ENCODE measurements around the gene TALDO1. TPM values are rescaled to one million over a fixed set of nuclear protein-coding genes. Genes with fewer than 3 reads are reported as not detected.

The TALDO1 gene
- total RNA-seq, 1 donor from 2014 or later = 155 TPM

GRCh38 chr11:808427-809286 lies 61.4 kb downstream of the TALDO1 start:
- Mint-ChIP-seq H3K9me3 (ENCODE audit: unreplicated experiment) (no peaks in the 10 kb centered on the region), H3K36me3 (ENCODE audit: low read depth, unreplicated experiment) (peaks cover 14% of the 10 kb centered on the region), H3K27me3 (ENCODE audit: low read depth, unreplicated experiment) (no peaks in the 10 kb centered on the region), H3K27ac (ENCODE audit: unreplicated experiment) (peak overlapping the region; percentile 99), H3K4me3 (ENCODE audit: unreplicated experiment) (peak overlapping the region; percentile 95), H3K4me1 (ENCODE audit: low read depth, unreplicated experiment) (peaks cover 18% of the 10 kb centered on the region)
- H3K9me3 ChIP-seq (ENCODE audit: insufficient read depth, low read depth, low read length) = no peaks in the 10 kb centered on the region
- peaks cover 23% of the 10 kb centered on the region for H3K36me3 ChIP-seq (ENCODE audit: insufficient read depth, low read length)
- peaks cover 67% of the 10 kb centered on the region for H3K79me2 ChIP-seq (ENCODE audit: insufficient read depth, low read length)
- H3K4me1 ChIP-seq (ENCODE audit: insufficient read depth, low read length) = peaks cover 34% of the 10 kb centered on the region
- TF ChIP-seq EZH2 (IDR thresholded peaks at IDR 0.05; ENCODE audit: insufficient read depth, low read length) (no peak), CTCF (IDR thresholded peaks at IDR 0.05; ENCODE audit: insufficient read depth, low read depth, low read length) (no peak)
- peak overlapping the region; percentile 93 for H2AFZ ChIP-seq (ENCODE audit: low read depth, low read length)
- DNase-seq (ENCODE audit: low read depth) (no peak), FAIRE-seq (no peak)
- H3K27me3 ChIP-seq (ENCODE audit: insufficient read depth, low read length) = no peaks in the 10 kb centered on the region
- H3K27ac ChIP-seq (ENCODE audit: low read depth, low read length) = peak overlapping the region; percentile 99
- peak overlapping the region; percentile 87 for H3K4me3 ChIP-seq (ENCODE audit: insufficient read depth, low read depth, low read length)
- H4K20me1 ChIP-seq (ENCODE audit: insufficient read depth, low read length) = peaks cover 37% of the 10 kb centered on the region
- H3K4me2 ChIP-seq (ENCODE audit: low read length) = peak overlapping the region; percentile 92
- peak overlapping the region; percentile 94 for H3K9ac ChIP-seq (ENCODE audit: low read length)

GRCh38 chr11:809287-810039 lies 62.2 kb downstream of the TALDO1 start, which contains the start of gene RPLP2:
TSS of gene RPLP2 (plus strand) at chr11:809967. CDS start at chr11:810235, 268 bp downstream.
- Histone ChIP-seq H3K4me2 (ENCODE audit: low read length) (peak within 1 kb of the TSS; percentile 92), H3K4me3 (ENCODE audit: insufficient read depth, low read depth, low read length) (peak within 1 kb of the TSS; percentile 87), H4K20me1 (ENCODE audit: insufficient read depth, low read length) (peaks cover 39% of the 10 kb centered on the region), H3K9me3 (ENCODE audit: insufficient read depth, low read depth, low read length) (no peaks in the 10 kb centered on the region), H3K36me3 (ENCODE audit: insufficient read depth, low read length) (peaks cover 23% of the 10 kb centered on the region), H3K9ac (ENCODE audit: low read length) (peak within 1 kb of the TSS; percentile 94), H3K27me3 (ENCODE audit: insufficient read depth, low read length) (no peaks in the 10 kb centered on the region), H3K79me2 (ENCODE audit: insufficient read depth, low read length) (peaks cover 60% of the 10 kb centered on the region), H3K27ac (ENCODE audit: low read depth, low read length) (peak within 1 kb of the TSS; percentile 99), H2AFZ (ENCODE audit: low read depth, low read length) (peak within 1 kb of the TSS; percentile 93), H3K4me1 (ENCODE audit: insufficient read depth, low read length) (peaks cover 26% of the 10 kb centered on the region)
- Mint-ChIP-seq H3K4me1 (ENCODE audit: low read depth, unreplicated experiment) (peaks cover 18% of the 10 kb centered on the region), H3K27me3 (ENCODE audit: low read depth, unreplicated experiment) (no peaks in the 10 kb centered on the region), H3K9me3 (ENCODE audit: unreplicated experiment) (no peaks in the 10 kb centered on the region), H3K36me3 (ENCODE audit: low read depth, unreplicated experiment) (peaks cover 14% of the 10 kb centered on the region), H3K4me3 (ENCODE audit: unreplicated experiment) (peak within 1 kb of the TSS; percentile 96), H3K27ac (ENCODE audit: unreplicated experiment) (peak within 1 kb of the TSS; percentile 99)
- TF ChIP-seq CTCF (IDR thresholded peaks at IDR 0.05; ENCODE audit: insufficient read depth, low read depth, low read length) (no peak), EZH2 (IDR thresholded peaks at IDR 0.05; ENCODE audit: insufficient read depth, low read length) (no peak)
- FAIRE-seq = no peak
- DNase-seq (ENCODE audit: low read depth) = peak; percentile 93

Data from astrocyte (in vitro differentiated cells and primary cell).